Measurements from ENCODE around the gene DNAJB8.
A peak's percentile ranks its signal among the peaks of the same experiment; 100 is the strongest.

DNAJB8 gene

GRCh38 chr3:128482666-128483656 is 16.3 kb upstream of the DNAJB8 start:
- H3K36me3 ChIP-seq (ENCODE audit: insufficient read depth, low read length), result no peaks in the 10 kb centered on the region; the same call in 1 of the 2 replicates
- no peak for DNase-seq (ENCODE audit: low read depth, low spot score)
- H3K9me3 ChIP-seq (ENCODE audit: low read depth, low read length), result no peaks in the 10 kb centered on the region
- no peak overlapping the region for H3K4me3 ChIP-seq
- H3K27ac ChIP-seq, result peak overlapping the region; percentile 14; the same call in 1 of the 2 replicates
- H3K9ac ChIP-seq (ENCODE audit: insufficient read length), result no peak overlapping the region
- TF ChIP-seq EZH2 (IDR thresholded peaks at IDR 0.05) (no peak), FOXP2 (optimal IDR thresholded peaks at IDR 0.05; ENCODE audit: control extremely low read depth, extremely low read length, insufficient read depth) (no peak), POLR2AphosphoS5 (IDR thresholded peaks at IDR 0.05; ENCODE audit: borderline replicate concordance, low read depth, low read length) (no peak)

DNA sequence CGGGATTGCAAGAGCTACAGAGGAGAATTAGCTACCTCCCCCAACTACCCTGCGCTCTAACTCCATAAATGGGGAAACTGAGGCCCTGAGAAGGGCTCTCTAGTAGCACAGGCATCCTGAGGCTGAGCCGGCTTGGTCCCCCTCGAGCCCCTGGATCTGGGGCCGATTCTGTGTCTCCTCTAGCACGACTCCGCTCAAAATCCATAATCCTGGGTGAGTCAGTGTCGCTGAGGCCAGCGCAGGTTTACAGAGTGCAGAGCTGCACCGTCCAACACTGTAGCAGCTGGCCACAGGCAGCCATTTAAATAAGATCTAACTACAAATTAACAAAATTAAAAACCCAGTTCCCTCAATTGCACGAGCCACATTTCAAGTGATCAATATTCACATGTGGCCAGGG is 15.5 kb upstream of the DNAJB8 start:
- DNase-seq (ENCODE audit: low read depth, low spot score), result no peak
- no peaks in the 10 kb centered on the region for H3K9me3 ChIP-seq (ENCODE audit: low read depth, low read length)
- no peak overlapping the region for H3K9ac ChIP-seq (ENCODE audit: insufficient read length)
- H3K4me3 ChIP-seq, result no peak overlapping the region
- H3K36me3 ChIP-seq (ENCODE audit: insufficient read depth, low read length), result no peaks in the 10 kb centered on the region; the same call in 1 of the 2 replicates
- no peak overlapping the region for H3K27ac ChIP-seq
- no peak for TF ChIP-seq FOXP2 (optimal IDR thresholded peaks at IDR 0.05; ENCODE audit: control extremely low read depth, extremely low read length, insufficient read depth)
- TF ChIP-seq EZH2 (IDR thresholded peaks at IDR 0.05), result no peak
- no peak for TF ChIP-seq POLR2AphosphoS5 (IDR thresholded peaks at IDR 0.05; ENCODE audit: borderline replicate concordance, low read depth, low read length)

GRCh38 chr3:128481438-128481942 is 14.8 kb upstream of the DNAJB8 start:
- H3K9me3 ChIP-seq (ENCODE audit: low read depth, low read length), result no peaks in the 10 kb centered on the region
- no peaks in the 10 kb centered on the region; the same call in 1 of the 2 replicates for H3K36me3 ChIP-seq (ENCODE audit: insufficient read depth, low read length)
- TF ChIP-seq FOXP2 (optimal IDR thresholded peaks at IDR 0.05; ENCODE audit: control extremely low read depth, extremely low read length, insufficient read depth), result no peak
- TF ChIP-seq POLR2AphosphoS5 (IDR thresholded peaks at IDR 0.05; ENCODE audit: borderline replicate concordance, low read depth, low read length), result no peak
- TF ChIP-seq EZH2 (IDR thresholded peaks at IDR 0.05), result no peak
- H3K4me3 ChIP-seq, result no peak overlapping the region
- no peak overlapping the region for H3K27ac ChIP-seq
- no peak overlapping the region for H3K9ac ChIP-seq (ENCODE audit: insufficient read length)
- DNase-seq (ENCODE audit: low read depth, low spot score), result no peak

GRCh38 chr3:128480717-128481437 is 14.2 kb upstream of the DNAJB8 start:
- Histone ChIP-seq H3K9ac (ENCODE audit: insufficient read length) (no peak overlapping the region), H3K4me3 (no peak overlapping the region), H3K9me3 (ENCODE audit: low read depth, low read length) (no peaks in the 10 kb centered on the region), H3K36me3 (ENCODE audit: insufficient read depth, low read length) (no peaks in the 10 kb centered on the region; the same call in 1 of the 2 replicates), H3K27ac (no peak overlapping the region)
- no peak for DNase-seq (ENCODE audit: low read depth, low spot score)
- TF ChIP-seq POLR2AphosphoS5 (IDR thresholded peaks at IDR 0.05; ENCODE audit: borderline replicate concordance, low read depth, low read length) (no peak), EZH2 (IDR thresholded peaks at IDR 0.05) (no peak), FOXP2 (optimal IDR thresholded peaks at IDR 0.05; ENCODE audit: control extremely low read depth, extremely low read length, insufficient read depth) (no peak)

DNA sequence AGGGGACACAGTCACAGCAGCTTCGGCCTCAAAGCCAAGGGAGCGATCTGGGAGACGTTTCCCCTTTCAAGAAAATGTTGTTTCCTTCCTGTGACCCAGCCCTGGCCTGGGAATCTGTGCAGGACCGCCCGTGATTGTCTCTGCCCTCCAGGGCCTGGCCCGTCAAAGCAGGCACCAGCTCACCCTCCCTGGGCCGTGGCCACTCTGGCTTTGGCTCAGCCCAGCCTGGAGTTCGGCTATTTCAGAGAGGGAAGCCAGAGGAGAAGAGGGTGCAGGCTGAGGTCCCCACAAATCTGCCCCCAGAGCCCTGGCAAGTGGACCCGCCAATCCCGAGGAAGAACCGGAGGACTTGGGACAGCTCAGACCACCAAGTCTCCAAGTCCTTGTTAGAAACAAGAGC is 13.6 kb upstream of the DNAJB8 start:
- Histone ChIP-seq H3K36me3 (ENCODE audit: insufficient read depth, low read length) (no peaks in the 10 kb centered on the region; the same call in 1 of the 2 replicates), H3K9ac (ENCODE audit: insufficient read length) (no peak overlapping the region), H3K9me3 (ENCODE audit: low read depth, low read length) (no peaks in the 10 kb centered on the region), H3K27ac (no peak overlapping the region), H3K4me3 (no peak overlapping the region)
- TF ChIP-seq EZH2 (IDR thresholded peaks at IDR 0.05), result no peak
- no peak for TF ChIP-seq FOXP2 (optimal IDR thresholded peaks at IDR 0.05; ENCODE audit: control extremely low read depth, extremely low read length, insufficient read depth)
- TF ChIP-seq POLR2AphosphoS5 (IDR thresholded peaks at IDR 0.05; ENCODE audit: borderline replicate concordance, low read depth, low read length), result no peak
- DNase-seq (ENCODE audit: low read depth, low spot score), result no peak

DNA sequence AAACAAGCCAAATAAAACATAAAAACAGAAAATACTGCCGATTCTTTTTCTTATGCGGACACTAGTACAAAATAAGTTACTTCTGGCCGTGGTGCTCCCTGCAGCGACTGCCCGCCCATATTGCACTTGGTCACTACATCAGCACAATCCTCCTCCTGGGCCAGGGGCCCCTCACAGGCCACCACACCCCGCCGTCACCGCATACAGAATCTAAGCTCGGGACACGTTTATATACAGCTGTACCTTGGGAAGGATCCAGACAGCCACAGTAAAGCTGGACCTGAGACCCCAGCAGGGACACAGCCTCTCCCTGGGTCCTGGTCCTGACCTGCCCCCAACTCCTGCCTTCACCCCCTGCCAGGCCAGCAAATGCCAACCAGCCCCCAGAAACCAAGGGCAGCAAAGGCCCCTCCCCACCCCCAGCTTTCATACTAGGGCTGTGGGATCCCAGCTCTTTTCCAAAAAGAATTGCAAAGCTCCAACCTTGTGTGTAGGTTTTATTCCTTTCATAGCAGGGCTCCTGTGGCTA is 12.9 kb upstream of the DNAJB8 start:
- Histone ChIP-seq H3K36me3 (ENCODE audit: insufficient read depth, low read length) (no peaks in the 10 kb centered on the region; the same call in 1 of the 2 replicates), H3K4me3 (no peak overlapping the region), H3K27ac (no peak overlapping the region), H3K9me3 (ENCODE audit: low read depth, low read length) (no peaks in the 10 kb centered on the region), H3K9ac (ENCODE audit: insufficient read length) (no peak overlapping the region)
- DNase-seq (ENCODE audit: low read depth, low spot score), result no peak
- TF ChIP-seq EZH2 (IDR thresholded peaks at IDR 0.05) (no peak), FOXP2 (optimal IDR thresholded peaks at IDR 0.05; ENCODE audit: control extremely low read depth, extremely low read length, insufficient read depth) (no peak), POLR2AphosphoS5 (IDR thresholded peaks at IDR 0.05; ENCODE audit: borderline replicate concordance, low read depth, low read length) (no peak)

DNA sequence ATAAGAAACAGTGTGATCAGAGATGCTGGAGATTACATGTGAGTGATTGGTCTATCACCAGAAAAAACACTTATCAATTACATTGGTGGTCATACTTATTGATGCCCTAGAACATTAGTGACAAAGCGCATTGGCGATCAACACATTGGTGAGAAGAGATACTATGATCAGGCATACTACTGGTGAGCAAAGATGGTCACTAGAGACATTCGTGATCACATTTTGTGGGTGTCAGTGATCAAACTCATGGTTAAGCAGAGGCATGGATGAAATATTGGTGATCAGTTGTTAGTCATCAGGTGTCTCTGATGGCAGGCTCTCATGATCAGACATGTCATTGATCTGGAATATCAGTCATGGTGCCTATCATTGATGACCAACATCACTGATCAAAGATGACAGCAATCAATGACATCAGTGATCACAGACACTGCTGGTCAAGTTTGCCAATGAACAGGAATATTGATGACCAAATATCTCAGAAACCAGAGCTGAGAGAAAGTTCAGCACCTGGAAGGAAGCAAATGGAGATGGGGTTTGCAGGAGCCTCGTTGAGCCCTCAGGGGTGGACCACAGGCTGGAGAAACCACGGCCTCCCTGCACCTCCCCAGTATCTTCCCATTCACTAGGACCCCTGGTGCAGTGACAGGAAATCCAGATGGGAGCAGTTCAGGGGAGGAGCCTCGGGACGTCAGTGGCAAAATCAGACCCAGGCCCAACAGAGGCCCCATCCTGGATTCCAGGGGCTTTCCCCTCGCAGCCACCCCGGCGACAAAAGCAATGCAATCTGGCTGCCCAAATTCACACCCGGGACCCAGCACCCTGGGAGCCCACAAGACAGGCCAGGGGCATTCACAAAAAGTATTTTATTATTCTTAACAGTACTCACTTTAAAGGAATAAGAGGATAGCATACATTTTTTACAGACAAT is 12.2 kb upstream of the DNAJB8 start:
- Histone ChIP-seq H3K9ac (ENCODE audit: insufficient read length) (no peak overlapping the region), H3K36me3 (ENCODE audit: insufficient read depth, low read length) (no peaks in the 10 kb centered on the region; the same call in 1 of the 2 replicates), H3K27ac (no peak overlapping the region), H3K9me3 (ENCODE audit: low read depth, low read length) (no peaks in the 10 kb centered on the region), H3K4me3 (no peak overlapping the region)
- DNase-seq (ENCODE audit: low read depth, low spot score), result no peak
- no peak for TF ChIP-seq FOXP2 (optimal IDR thresholded peaks at IDR 0.05; ENCODE audit: control extremely low read depth, extremely low read length, insufficient read depth)
- TF ChIP-seq EZH2 (IDR thresholded peaks at IDR 0.05), result no peak
